ENCODE results near the gene GDA. TPM values are rescaled to one million over a fixed set of nuclear protein-coding genes. Genes with fewer than 3 reads are reported as not detected.

GDA gene
- total RNA-seq, 2 donors from 2014 or later, result 1.9 TPM; not detected in 1

DNA sequence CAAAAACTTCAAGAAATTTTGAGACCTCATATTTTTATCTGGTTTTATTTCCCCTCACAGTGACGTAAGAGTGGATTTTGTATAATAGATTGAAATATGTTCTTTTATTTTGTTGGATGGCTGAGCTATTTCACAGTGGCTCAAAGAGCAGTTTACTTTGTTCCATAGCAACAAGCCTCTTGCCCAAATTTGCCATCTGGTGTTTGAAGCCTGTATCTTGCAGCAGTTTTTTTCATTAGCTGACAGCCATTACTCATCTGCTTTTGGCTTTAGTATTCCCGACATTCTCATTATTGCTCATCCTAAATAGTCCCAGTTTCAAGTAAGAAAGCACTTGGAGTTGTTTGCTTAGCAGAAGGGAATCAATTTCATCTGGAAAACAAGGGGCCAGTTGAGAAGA is 36.3 kb downstream of the GDA start:
- no peaks in the 10 kb centered on the region for H3K4me1 ChIP-seq (replicated peaks)
- TF ChIP-seq, protein P1, sequence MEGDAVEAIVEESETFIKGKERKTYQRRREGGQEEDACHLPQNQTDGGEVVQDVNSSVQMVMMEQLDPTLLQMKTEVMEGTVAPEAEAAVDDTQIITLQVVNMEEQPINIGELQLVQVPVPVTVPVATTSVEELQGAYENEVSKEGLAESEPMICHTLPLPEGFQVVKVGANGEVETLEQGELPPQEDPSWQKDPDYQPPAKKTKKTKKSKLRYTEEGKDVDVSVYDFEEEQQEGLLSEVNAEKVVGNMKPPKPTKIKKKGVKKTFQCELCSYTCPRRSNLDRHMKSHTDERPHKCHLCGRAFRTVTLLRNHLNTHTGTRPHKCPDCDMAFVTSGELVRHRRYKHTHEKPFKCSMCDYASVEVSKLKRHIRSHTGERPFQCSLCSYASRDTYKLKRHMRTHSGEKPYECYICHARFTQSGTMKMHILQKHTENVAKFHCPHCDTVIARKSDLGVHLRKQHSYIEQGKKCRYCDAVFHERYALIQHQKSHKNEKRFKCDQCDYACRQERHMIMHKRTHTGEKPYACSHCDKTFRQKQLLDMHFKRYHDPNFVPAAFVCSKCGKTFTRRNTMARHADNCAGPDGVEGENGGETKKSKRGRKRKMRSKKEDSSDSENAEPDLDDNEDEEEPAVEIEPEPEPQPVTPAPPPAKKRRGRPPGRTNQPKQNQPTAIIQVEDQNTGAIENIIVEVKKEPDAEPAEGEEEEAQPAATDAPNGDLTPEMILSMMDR (IDR thresholded peaks at IDR 0.05), result no peak
- TF ChIP-seq POLR2AphosphoS5 (IDR thresholded peaks at IDR 0.05) (no peak), POLR2A (IDR thresholded peaks at IDR 0.05) (no peak)
- H3K9me3 ChIP-seq, result no peaks in the 10 kb centered on the region
- no peak overlapping the region for H3K4me3 ChIP-seq
- no peaks in the 10 kb centered on the region for H3K27me3 ChIP-seq (replicated peaks; ENCODE audit: insufficient read depth)
- DNase-seq (ENCODE audit: low spot score), result no peak
- H3K36me3 ChIP-seq, result no peaks in the 10 kb centered on the region
- intact Hi-C loops (cut with DNase I), result no loop called here
- WGBS, result 69% methylated on average over 2 of the region's 2 CpGs
- no peak overlapping the region for H3K27ac ChIP-seq

DNA sequence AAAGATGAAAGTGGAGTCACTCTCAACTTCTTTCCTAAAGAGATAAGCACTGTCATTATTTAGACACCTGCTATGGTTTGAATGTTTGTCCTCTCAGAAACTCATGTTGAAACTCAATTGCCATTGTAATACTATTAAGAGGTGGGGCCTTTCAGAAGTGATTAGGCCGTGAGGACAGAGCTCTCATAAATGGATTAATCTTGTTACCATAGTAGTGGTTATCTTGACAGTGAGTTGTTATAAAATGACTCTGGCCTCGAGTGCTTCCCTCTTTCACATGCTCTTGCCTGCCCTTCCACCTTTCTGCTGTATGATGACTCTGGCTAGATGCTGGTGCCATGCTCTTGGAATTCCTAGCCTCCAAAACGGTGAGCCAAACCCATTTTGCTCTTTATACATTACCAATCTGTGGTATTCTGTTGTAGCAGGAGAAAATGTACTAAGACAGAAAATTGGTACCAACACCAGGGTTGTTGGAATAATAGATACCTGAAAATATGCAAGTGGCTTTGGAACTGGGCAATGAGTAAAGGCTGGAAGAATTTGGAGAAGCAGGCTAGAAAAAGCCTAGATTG is 38.0 kb downstream of the GDA start:
- 45% methylated on average over 3 of the region's 3 CpGs for WGBS
- intact Hi-C loops (cut with DNase I), result no loop called here
- Histone ChIP-seq H3K4me1 (replicated peaks) (no peaks in the 10 kb centered on the region), H3K27me3 (replicated peaks; ENCODE audit: insufficient read depth) (no peaks in the 10 kb centered on the region), H3K36me3 (no peaks in the 10 kb centered on the region), H3K9me3 (no peaks in the 10 kb centered on the region), H3K27ac (no peak overlapping the region), H3K4me3 (no peak overlapping the region)
- TF ChIP-seq, protein P1 (IDR thresholded peaks at IDR 0.05), result no peak
- TF ChIP-seq POLR2AphosphoS5 (IDR thresholded peaks at IDR 0.05) (no peak), POLR2A (IDR thresholded peaks at IDR 0.05) (no peak)
- DNase-seq (ENCODE audit: low spot score), result no peak

DNA sequence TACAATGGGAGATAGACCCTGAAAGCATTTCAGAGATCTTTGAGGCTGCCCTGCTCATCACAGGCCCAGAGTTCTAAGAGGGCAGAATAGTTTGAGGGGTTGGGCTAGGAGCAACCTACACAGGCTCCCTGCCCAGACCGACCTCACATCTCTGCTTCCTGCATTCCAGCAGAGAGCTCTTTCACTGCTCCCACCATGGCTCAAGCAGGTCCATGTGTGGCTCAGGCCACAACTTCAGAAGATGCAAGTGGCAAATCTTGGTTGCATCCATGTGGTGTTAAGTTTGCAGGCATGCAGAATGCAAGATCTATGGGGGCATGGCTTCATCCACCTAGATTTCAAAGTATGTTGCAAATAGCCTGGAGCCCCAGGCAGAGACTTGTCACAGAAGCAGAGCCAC is 39.0 kb downstream of the GDA start:
- intact Hi-C loops (cut with DNase I), result no loop called here
- 56% methylated on average over 1 of the region's 1 CpG for WGBS
- Histone ChIP-seq H3K27ac (no peak overlapping the region), H3K36me3 (no peaks in the 10 kb centered on the region), H3K27me3 (replicated peaks; ENCODE audit: insufficient read depth) (no peaks in the 10 kb centered on the region), H3K4me1 (replicated peaks) (no peaks in the 10 kb centered on the region), H3K9me3 (no peaks in the 10 kb centered on the region), H3K4me3 (no peak overlapping the region)
- TF ChIP-seq POLR2A (IDR thresholded peaks at IDR 0.05), result no peak
- TF ChIP-seq POLR2AphosphoS5 (IDR thresholded peaks at IDR 0.05), result no peak
- TF ChIP-seq, protein P1 (IDR thresholded peaks at IDR 0.05), result no peak
- DNase-seq (ENCODE audit: low spot score), result no peak

DNA sequence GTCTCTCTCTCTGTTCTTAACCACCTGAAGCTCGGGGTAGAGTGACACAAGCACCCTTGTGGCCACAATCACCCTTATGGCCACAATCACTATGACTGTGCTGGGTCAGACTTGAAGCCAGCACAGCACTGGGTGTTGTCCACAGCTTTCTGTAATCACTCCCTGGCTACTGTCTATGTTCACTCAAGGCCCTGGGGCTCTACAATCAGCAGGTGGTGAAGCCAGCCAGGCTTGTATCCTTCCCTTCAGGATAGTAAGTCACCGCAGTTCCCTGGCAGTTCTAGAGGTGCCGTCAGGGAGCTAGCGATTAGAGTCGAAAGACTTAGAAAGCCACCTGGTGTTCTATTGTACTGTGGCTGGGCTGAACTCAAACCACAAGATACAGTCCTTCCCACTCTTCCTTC is 44.2 kb downstream of the GDA start:
- Histone ChIP-seq H3K9me3 (no peaks in the 10 kb centered on the region), H3K4me3 (no peak overlapping the region), H3K27me3 (replicated peaks; ENCODE audit: insufficient read depth) (no peaks in the 10 kb centered on the region), H3K36me3 (no peaks in the 10 kb centered on the region), H3K27ac (no peak overlapping the region), H3K4me1 (replicated peaks) (no peaks in the 10 kb centered on the region)
- intact Hi-C loops (cut with DNase I), result no loop called here
- DNase-seq (ENCODE audit: low spot score), result no peak
- WGBS, result 52% methylated on average over 4 of the region's 5 CpGs
- TF ChIP-seq POLR2A (IDR thresholded peaks at IDR 0.05), result no peak

DNA sequence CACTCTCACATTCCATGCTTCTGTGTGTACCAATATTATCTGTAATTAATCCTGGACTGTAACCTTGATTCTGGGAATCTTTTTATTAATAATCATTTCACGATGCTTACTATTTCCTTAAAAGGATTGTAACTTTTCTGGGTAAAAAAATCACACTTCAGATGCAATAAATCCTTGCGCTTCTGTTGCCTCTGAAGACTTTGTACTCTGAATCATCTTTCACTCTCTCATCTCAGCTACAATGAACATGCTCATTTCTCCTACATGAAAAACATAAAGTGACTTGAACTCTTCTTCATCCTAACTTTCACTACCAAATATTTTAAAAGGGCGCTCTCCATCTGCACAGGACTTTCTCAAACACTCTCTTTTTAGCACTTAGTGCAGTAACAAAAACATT is 50.0 kb downstream of the GDA start:
- 74% methylated on average over 3 of the region's 3 CpGs for WGBS
- H3K27ac ChIP-seq, result no peak overlapping the region
- TF ChIP-seq POLR2AphosphoS5 (IDR thresholded peaks at IDR 0.05), result no peak
- TF ChIP-seq, protein P1 (IDR thresholded peaks at IDR 0.05), result no peak
- no peak for TF ChIP-seq POLR2A (IDR thresholded peaks at IDR 0.05)
- intact Hi-C loops (cut with DNase I), result no loop called here
- no peak for DNase-seq (ENCODE audit: low spot score)
- no peaks in the 10 kb centered on the region for H3K4me1 ChIP-seq (replicated peaks)
- H3K4me3 ChIP-seq, result no peak overlapping the region
- H3K36me3 ChIP-seq, result no peaks in the 10 kb centered on the region
- H3K27me3 ChIP-seq (replicated peaks; ENCODE audit: insufficient read depth), result no peaks in the 10 kb centered on the region
- H3K9me3 ChIP-seq, result no peaks in the 10 kb centered on the region
